HG03064 (cell line): Measurements from ENCODE around the gene SPDYC.

ENCODE experiments used
- ATAC-seq: cut with Tn5 transposase; IDR thresholded peaks from one replicate; pipeline ENCODE4 v1.9.1; 2021; ENCODE audit warnings: low read depth; ENCODE audit not compliant: unreplicated experiment

Gene SPDYC

GRCh38 chr11:65170058-65170534 is at the start of gene SPDYC:
SPDYC (plus strand) TSS chr11:65170233; CDS start chr11:65171358, 1,125 bp downstream.
- no peak for ATAC-seq

DNA sequence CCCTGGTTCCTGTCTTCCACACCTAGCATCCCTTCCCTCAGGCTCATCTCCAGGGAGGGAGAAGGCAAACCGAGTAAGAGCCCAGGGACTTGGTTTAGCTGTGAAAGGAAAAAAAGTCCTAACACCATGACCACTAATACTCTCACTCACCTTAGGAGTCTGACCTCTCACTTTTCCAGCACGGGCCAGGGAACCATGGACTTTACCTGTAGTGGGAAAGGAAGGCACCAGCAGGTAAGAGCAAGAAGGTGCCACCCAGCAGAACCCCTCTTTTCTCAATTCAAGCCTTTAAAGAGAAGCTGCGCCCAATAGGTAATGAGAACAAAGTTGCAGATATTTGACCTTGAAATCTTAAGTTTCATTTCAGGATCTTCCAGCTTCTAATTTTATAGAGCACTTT is 49.2 kb upstream of the SPDYC start:
- ATAC-seq: no peak

DNA sequence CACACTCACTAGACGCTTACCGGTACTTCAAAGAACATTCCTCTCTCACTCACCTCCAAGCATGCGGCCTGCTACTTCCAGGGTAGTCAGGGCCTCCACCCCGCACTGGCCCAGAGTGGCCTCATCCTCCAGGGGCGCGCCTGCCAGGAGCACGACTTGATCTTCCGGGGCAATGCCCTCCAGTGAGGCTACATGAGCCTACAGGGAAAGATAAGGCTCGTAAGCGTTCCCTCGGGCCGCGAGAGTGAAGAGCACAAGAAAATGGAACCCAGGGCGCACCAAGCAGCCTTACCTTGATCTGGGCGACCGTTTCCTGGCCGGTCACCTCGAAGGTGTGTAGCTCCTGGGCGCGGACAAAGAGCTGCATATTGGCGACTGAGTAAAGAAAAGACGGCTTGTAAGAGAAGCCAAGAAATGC is 48.6 kb upstream of the SPDYC start:
- no peak for ATAC-seq

DNA sequence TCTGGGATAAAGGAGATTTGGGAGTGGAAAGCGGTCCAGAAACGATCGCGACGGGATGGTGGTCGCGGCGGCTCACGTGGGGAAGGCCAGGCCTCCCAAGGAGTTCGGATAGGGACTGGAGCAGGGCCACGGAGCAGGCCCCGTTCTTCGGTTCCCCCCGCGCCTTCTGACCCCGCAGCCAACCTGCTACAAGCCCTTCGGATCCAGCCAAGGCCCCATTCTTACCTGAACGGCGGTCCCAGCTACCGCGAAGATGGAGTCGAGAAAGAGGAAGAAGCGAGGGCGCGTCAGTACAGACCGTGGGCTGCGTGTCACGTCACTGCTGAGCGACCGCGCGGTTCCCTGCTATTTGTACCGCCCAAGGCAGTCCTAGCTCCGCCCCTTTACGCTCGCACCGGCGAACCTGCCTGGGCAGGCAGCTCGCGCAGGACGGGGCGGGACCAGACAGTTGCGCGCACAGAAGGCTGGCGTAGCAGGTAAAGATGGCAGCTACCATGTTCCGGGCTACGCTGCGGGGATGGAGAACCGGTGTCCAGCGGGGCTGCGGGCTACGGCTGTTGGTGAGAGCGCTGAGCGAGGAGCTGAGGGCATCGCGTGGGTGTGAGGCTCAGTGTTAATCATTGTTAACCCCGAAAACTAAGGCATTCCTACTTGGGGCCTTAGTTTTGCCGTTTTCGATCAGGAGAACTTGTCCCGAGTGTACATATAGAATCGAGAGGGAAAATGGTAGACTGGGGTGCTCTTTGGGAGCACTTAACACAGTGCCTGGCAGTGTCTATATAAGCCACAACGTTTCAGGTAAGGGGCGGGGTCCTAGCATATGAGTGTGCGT is 48.0 kb upstream of the SPDYC start, which contains the start of the genes FAU and MRPL49:
Gene FAU (minus strand): TSS at position 270 of the 832 bp plus-strand sequence. CDS start 321 bp downstream, outside the sequence.
Gene MRPL49 (plus strand): TSS at position 457 of the 832 bp plus-strand sequence. CDS start 26 bp downstream, at position 483.
- ATAC-seq: peak; percentile 63

DNA sequence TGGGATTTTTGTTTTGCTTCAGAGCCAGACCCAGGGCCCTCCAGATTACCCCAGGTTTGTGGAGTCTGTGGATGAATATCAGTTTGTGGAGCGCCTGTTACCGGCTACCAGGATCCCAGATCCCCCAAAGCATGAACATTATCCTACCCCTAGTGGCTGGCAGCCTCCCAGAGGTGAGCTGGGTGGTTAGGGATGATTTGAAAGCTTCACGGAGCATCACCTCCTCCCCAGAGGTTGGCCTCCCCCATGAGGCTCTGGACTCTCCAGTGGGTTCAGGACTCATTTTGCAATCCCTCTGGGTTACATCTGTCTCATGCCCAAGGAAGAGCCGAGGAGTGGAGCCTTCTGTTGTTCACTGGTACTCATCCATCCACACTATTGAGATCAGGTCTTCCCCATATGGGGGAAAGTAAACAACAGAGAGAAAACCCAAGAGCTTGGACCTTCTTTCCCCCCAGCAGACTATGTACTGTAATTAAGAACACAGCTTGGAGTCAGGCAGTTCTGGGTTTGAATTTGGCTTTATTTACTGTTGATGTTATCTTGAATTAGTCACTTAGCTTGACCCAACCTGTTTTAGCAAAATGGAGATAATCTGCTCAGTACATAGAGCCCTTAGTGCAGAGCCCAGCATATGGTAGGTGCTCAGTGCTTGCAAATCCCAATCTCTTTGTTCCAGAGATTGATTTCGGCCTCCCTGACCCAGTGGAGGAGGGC is 45.4 kb upstream of the SPDYC start:
- ATAC-seq: no peak

GRCh38 chr11:65125197-65126056 is 44.6 kb upstream of the SPDYC start:
- no peak for ATAC-seq

- ATAC-seq: no peak
Observed at GRCh38 chr11:65126624-65127274, 43.3 kb upstream of the SPDYC start.

DNA sequence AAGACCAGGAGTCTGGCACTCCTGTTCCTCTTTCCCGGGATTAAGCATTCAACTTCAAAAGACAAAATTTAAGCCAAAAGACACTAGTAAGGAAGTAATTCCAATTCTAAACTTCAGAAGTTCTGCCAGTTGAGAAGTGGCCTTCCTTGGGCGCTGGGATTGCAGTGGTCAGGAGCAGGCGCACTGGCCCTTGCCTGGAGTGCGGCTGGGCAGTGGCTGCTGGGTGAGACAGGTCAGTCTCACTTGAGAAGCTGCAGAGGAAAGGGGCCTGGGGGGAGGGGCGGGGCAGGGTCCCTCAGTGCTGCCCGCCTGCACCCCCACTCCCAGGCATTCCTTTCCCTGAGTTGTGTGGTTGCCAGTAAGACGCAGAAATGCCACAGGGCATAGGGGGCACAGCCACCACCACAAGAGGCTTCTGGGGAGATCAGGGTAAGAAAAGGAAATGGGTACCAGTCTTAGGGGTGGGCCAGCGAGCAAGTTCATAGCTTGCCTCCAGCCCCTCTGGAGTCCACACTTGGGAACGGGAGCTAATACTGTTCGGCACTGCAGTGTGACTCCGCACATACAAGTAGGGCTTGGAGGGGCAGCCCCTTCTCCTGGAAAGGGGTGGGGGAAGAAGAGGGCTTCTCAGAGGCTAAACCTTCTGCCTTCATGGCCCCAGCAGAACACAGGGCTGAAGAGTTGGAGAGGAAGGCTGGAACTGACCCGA is 42.4 kb upstream of the SPDYC start:
- no peak for ATAC-seq

- ATAC-seq: no peak
Observed at GRCh38 chr11:65128182-65129145, 41.6 kb upstream of the SPDYC start.

GRCh38 chr11:65129649-65130441 is 40.2 kb upstream of the SPDYC start:
- no peak for ATAC-seq

DNA sequence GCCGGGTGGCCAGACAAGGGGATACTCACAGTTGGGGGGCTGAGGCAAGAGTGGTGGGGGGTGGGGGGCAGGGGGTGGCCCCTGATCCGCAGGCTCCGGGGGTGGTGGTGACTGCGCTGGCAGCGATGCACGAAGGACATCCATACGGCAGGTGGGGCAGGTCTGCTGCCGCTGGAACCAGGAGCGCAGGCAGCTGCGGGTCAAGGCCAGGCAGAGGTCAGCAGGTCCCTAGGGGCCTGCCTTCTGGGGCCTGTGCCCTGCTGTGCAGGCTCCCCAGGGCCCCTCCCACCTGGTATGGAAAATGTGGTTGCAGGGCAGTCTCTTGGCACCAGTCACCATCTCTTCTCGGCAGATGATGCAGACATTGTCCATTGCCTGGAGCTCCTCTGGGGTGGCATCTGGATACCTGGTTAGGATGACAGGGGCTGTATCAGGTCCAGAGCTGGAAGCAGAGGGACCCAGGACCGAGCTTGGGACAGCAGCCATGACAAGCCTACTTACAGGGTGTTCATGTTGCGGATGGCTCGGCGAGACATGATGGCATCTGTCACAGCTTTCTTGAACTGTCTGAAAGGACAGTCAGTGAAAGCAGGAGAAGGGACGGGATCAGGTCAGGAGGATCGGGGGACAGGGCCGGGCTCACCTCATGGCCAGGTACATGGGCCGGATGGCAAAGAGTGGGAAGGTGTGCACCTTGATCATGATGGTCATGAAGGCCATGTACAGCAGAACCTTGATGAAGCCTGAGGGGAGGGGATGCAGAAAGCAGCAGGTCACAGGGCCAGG is 39.2 kb upstream of the SPDYC start:
- ATAC-seq: no peak

GRCh38 chr11:65131417-65131776 is 38.6 kb upstream of the SPDYC start:
- ATAC-seq: no peak

DNA sequence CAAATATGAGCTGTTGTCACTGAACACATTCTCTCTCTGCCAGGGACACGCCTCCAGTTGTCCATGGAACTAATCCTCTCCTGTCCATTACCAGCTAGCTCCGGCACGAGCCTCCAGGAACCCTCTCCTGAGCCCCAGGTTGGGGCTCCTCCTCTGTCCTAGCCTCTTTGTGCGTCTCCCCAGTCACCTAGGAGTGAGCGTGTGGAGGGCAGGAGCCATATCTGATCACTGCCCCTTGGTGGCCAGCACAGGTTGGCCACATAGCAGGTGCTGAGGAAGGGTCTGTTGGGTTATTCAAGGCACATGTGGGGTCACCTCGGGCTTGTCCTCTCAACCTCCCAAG is 38.2 kb upstream of the SPDYC start:
- no peak for ATAC-seq

GRCh38 chr11:65132238-65132987 is 37.6 kb upstream of the SPDYC start:
- no peak for ATAC-seq

GRCh38 chr11:65132988-65133700 is 36.9 kb upstream of the SPDYC start:
- ATAC-seq: no peak

GRCh38 chr11:65133724-65134123 is 36.3 kb upstream of the SPDYC start:
- ATAC-seq: no peak
